ENCODE results near the gene JUN. TPM values are rescaled to one million over a fixed set of nuclear protein-coding genes. Genes with fewer than 3 reads are reported as not detected.

The JUN gene
- total RNA-seq, 2 donors from 2014 or later = 53.4 to 62.2 TPM

GRCh38 chr1:58798910-58799442 lies 15.1 kb upstream of the JUN start:
- H3K4me1 Mint-ChIP-seq = no peaks in the 10 kb centered on the region
- H3K4me3 Mint-ChIP-seq = no peak overlapping the region
- no peaks in the 10 kb centered on the region for H3K36me3 Mint-ChIP-seq (ENCODE audit: low read depth)
- H3K9me3 Mint-ChIP-seq = no peaks in the 10 kb centered on the region
- H3K27ac Mint-ChIP-seq = no peak overlapping the region
- no peak for ATAC-seq (replicated peaks)
- no peaks in the 10 kb centered on the region for H3K27me3 Mint-ChIP-seq

- no peaks in the 10 kb centered on the region for H3K27me3 Mint-ChIP-seq
- H3K27ac Mint-ChIP-seq = no peak overlapping the region
- no peaks in the 10 kb centered on the region for H3K36me3 Mint-ChIP-seq (ENCODE audit: low read depth)
- ATAC-seq (replicated peaks) = no peak
- no peak overlapping the region for H3K4me3 Mint-ChIP-seq
- H3K4me1 Mint-ChIP-seq = peaks cover 8% of the 10 kb centered on the region
- no peaks in the 10 kb centered on the region for H3K9me3 Mint-ChIP-seq
Measured at GRCh38 chr1:58796416-58796815, 12.6 kb upstream of the JUN start.

GRCh38 chr1:58794585-58794984 lies 10.7 kb upstream of the JUN start:
- Mint-ChIP-seq H3K36me3 (ENCODE audit: low read depth) (no peaks in the 10 kb centered on the region), H3K9me3 (no peaks in the 10 kb centered on the region), H3K4me1 (peaks cover 16% of the 10 kb centered on the region), H3K27me3 (no peaks in the 10 kb centered on the region), H3K27ac (no peak overlapping the region), H3K4me3 (no peak overlapping the region)
- no peak for ATAC-seq (replicated peaks)

- no peaks in the 10 kb centered on the region for H3K36me3 Mint-ChIP-seq (ENCODE audit: low read depth)
- no peak for ATAC-seq (replicated peaks)
- H3K4me1 Mint-ChIP-seq = peaks cover 16% of the 10 kb centered on the region
- H3K4me3 Mint-ChIP-seq = no peak overlapping the region
- no peak overlapping the region for H3K27ac Mint-ChIP-seq
- peaks cover 5% of the 10 kb centered on the region for H3K9me3 Mint-ChIP-seq
- H3K27me3 Mint-ChIP-seq = no peaks in the 10 kb centered on the region
Measured at GRCh38 chr1:58792846-58793245, 9.0 kb upstream of the JUN start.

- H3K36me3 Mint-ChIP-seq (ENCODE audit: low read depth) = no peaks in the 10 kb centered on the region
- no peaks in the 10 kb centered on the region for H3K27me3 Mint-ChIP-seq
- no peak for ATAC-seq (replicated peaks)
- H3K4me1 Mint-ChIP-seq = peaks cover 20% of the 10 kb centered on the region
- H3K9me3 Mint-ChIP-seq = peaks cover 5% of the 10 kb centered on the region
- H3K4me3 Mint-ChIP-seq = no peak overlapping the region
- no peak overlapping the region for H3K27ac Mint-ChIP-seq
Measured at GRCh38 chr1:58791106-58791505, 7.3 kb upstream of the JUN start.

- ATAC-seq (replicated peaks) = no peak
Measured at GRCh38 chr1:58789996-58790660, 6.3 kb upstream of the JUN start.

GRCh38 chr1:58789322-58789856 lies 5.5 kb upstream of the JUN start:
- no peak overlapping the region for H3K27ac Mint-ChIP-seq
- H3K4me3 Mint-ChIP-seq = no peak overlapping the region
- peaks cover 1% of the 10 kb centered on the region for H3K36me3 Mint-ChIP-seq (ENCODE audit: low read depth)
- peaks cover 20% of the 10 kb centered on the region for H3K4me1 Mint-ChIP-seq
- H3K27me3 Mint-ChIP-seq = no peaks in the 10 kb centered on the region
- peaks cover 5% of the 10 kb centered on the region for H3K9me3 Mint-ChIP-seq
- no peak for ATAC-seq (replicated peaks)

More at GRCh38 chr1:58789996-58790660, 6.3 kb upstream of the JUN start:
- Mint-ChIP-seq H3K27ac (no peak overlapping the region), H3K4me1 (peaks cover 20% of the 10 kb centered on the region), H3K9me3 (peaks cover 5% of the 10 kb centered on the region), H3K27me3 (no peaks in the 10 kb centered on the region), H3K36me3 (ENCODE audit: low read depth) (no peaks in the 10 kb centered on the region), H3K4me3 (no peak overlapping the region)

GRCh38 chr1:58788259-58788658 lies 4.4 kb upstream of the JUN start:
- H3K36me3 Mint-ChIP-seq (ENCODE audit: low read depth) = peaks cover 12% of the 10 kb centered on the region

GRCh38 chr1:58786927-58787245 lies 3.0 kb upstream of the JUN start:
- Mint-ChIP-seq H3K4me1 (peaks cover 20% of the 10 kb centered on the region), H3K9me3 (peaks cover 5% of the 10 kb centered on the region), H3K27me3 (no peaks in the 10 kb centered on the region), H3K4me3 (peak overlapping the region; percentile 95), H3K36me3 (ENCODE audit: low read depth) (peaks cover 25% of the 10 kb centered on the region), H3K27ac (no peak overlapping the region)
- no peak for ATAC-seq (replicated peaks)

More at GRCh38 chr1:58788259-58788658, 4.4 kb upstream of the JUN start:
- H3K9me3 Mint-ChIP-seq = peaks cover 5% of the 10 kb centered on the region
- peaks cover 15% of the 10 kb centered on the region for H3K4me1 Mint-ChIP-seq
- no peaks in the 10 kb centered on the region for H3K27me3 Mint-ChIP-seq
- no peak for ATAC-seq (replicated peaks)
- no peak overlapping the region for H3K27ac Mint-ChIP-seq
- no peak overlapping the region for H3K4me3 Mint-ChIP-seq

GRCh38 chr1:58786184-58786926 lies 2.5 kb upstream of the JUN start:
- Mint-ChIP-seq H3K9me3 (peaks cover 5% of the 10 kb centered on the region), H3K27ac (no peak overlapping the region), H3K4me1 (peaks cover 23% of the 10 kb centered on the region), H3K4me3 (peak overlapping the region; percentile 95), H3K36me3 (ENCODE audit: low read depth) (peaks cover 30% of the 10 kb centered on the region), H3K27me3 (no peaks in the 10 kb centered on the region)
- ATAC-seq (replicated peaks) = no peak

- no peak for ATAC-seq (replicated peaks)
- peak overlapping the region; percentile 95 for H3K4me3 Mint-ChIP-seq
- H3K36me3 Mint-ChIP-seq (ENCODE audit: low read depth) = peaks cover 30% of the 10 kb centered on the region
- no peaks in the 10 kb centered on the region for H3K27me3 Mint-ChIP-seq
- H3K27ac Mint-ChIP-seq = peak overlapping the region; percentile 98
- peaks cover 5% of the 10 kb centered on the region for H3K9me3 Mint-ChIP-seq
- H3K4me1 Mint-ChIP-seq = peaks cover 19% of the 10 kb centered on the region
Measured at GRCh38 chr1:58785442-58786058, 1.7 kb upstream of the JUN start.

GRCh38 chr1:58784758-58785441 lies 1.1 kb upstream of the JUN start:
- peak overlapping the region; percentile 95 for H3K4me3 Mint-ChIP-seq
- H3K36me3 Mint-ChIP-seq (ENCODE audit: low read depth) = peaks cover 30% of the 10 kb centered on the region
- no peaks in the 10 kb centered on the region for H3K27me3 Mint-ChIP-seq
- peak overlapping the region; percentile 98 for H3K27ac Mint-ChIP-seq
- ATAC-seq (replicated peaks) = peak; percentile 6
- peaks cover 16% of the 10 kb centered on the region for H3K4me1 Mint-ChIP-seq
- H3K9me3 Mint-ChIP-seq = peaks cover 5% of the 10 kb centered on the region

GRCh38 chr1:58783090-58783992 lies 506 bp downstream of the JUN start:
- H3K4me1 Mint-ChIP-seq = peaks cover 16% of the 10 kb centered on the region
- ATAC-seq (replicated peaks) = peak; percentile 21
- peak overlapping the region; percentile 95 for H3K4me3 Mint-ChIP-seq
- peaks cover 5% of the 10 kb centered on the region for H3K9me3 Mint-ChIP-seq
- H3K27ac Mint-ChIP-seq = peak overlapping the region; percentile 98
- H3K36me3 Mint-ChIP-seq (ENCODE audit: low read depth) = peaks cover 30% of the 10 kb centered on the region
- H3K27me3 Mint-ChIP-seq = no peaks in the 10 kb centered on the region
